Glutamatergic neuron (in vitro differentiated cells): ENCODE results near the gene RAB40C. TPM values are rescaled to one million over a fixed set of nuclear protein-coding genes. Genes with fewer than 3 reads are reported as not detected.
A peak's percentile ranks its signal among the peaks of the same experiment; 100 is the strongest.

Experiments used
- DNase-seq: peaks from one replicate; pipeline ENCODE4 v3.0.0; 2022
- H3K27ac Mint-ChIP-seq: one replicate; pipeline ENCODE4 v1.8.0; 2020; ENCODE audit warnings: mild to moderate bottlenecking, mixed read lengths, inconsistent platforms; ENCODE audit not compliant: unreplicated experiment
- H3K27me3 Mint-ChIP-seq: one replicate; pipeline ENCODE4 v1.8.0; 2020; ENCODE audit warnings: mild to moderate bottlenecking, moderate library complexity, mixed read lengths, inconsistent platforms; ENCODE audit not compliant: unreplicated experiment
- H3K36me3 Mint-ChIP-seq: one replicate; pipeline ENCODE4 v1.8.0; 2020; ENCODE audit warnings: mild to moderate bottlenecking, mixed read lengths, inconsistent platforms; ENCODE audit not compliant: unreplicated experiment
- H3K4me1 Mint-ChIP-seq: one replicate; pipeline ENCODE4 v1.8.0; 2020; ENCODE audit warnings: mild to moderate bottlenecking, low read depth, mixed read lengths, inconsistent platforms; ENCODE audit not compliant: unreplicated experiment
- H3K4me3 Mint-ChIP-seq: one replicate; pipeline ENCODE4 v1.8.0; 2020; ENCODE audit warnings: mild to moderate bottlenecking, mixed read lengths, inconsistent platforms; ENCODE audit not compliant: unreplicated experiment
- H3K9me3 Mint-ChIP-seq: one replicate; pipeline ENCODE4 v1.8.0; 2020; ENCODE audit warnings: mild to moderate bottlenecking, moderate library complexity, mixed read lengths, inconsistent platforms; ENCODE audit not compliant: unreplicated experiment
- CTCF ChIP-seq: fragments of 200-600 bp; sonication (generic); IDR thresholded peaks from one replicate; pipeline ENCODE4 v1.5.0; 2021; ENCODE audit not compliant: partially characterized antibody, unreplicated experiment
- total RNA-seq: library from RNA; stranded (reverse); fragmentation: NEBNext Ultra II Directional; extraction: Animal tissue kit (Norgen Biotek cat#: 25700); gene quantifications from one replicate; pipeline ENCODE4 v1.2.1, GENCODE V29; 2021; ENCODE audit not compliant: unreplicated experiment

Gene RAB40C
- total RNA-seq, 1 donor from 2014 or later: 48.3 TPM

DNA sequence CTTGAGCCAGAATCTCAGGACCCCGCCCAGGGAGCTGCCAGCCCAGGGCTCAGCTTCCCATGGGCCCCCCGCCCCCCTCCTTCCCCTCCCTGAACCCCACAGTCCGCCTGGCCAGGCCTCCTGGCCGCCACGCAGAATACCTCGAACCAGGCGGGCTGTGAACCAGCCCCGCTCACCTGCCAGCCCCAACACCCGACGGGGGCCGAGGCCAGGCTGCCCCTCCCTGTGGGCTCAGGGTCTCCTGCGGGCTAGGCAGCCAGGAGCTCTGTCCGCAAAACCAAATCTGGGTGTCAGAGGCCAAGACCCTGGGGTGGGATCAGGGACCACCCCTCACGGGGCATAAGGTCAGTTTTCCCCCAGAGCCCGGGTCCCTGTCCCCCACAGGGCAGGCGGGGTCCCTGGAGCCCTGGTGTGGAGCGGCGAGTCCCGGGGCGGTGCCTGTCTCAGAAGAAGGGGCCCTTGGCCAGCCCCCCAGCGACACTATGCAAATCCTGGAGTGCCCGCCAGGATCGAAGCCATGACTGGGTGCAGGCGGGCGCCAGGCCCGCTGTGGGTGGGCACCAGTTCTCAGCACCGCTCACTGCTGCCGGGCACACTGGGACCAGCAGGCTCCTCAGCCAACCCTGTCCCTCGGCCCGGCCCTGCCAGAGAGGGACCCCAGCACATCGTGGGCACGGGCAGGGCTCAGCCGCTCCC is 36.1 kb upstream of the RAB40C start:
- no peaks in the 10 kb centered on the region for H3K36me3 Mint-ChIP-seq
- no peak for DNase-seq
- H3K9me3 Mint-ChIP-seq: no peaks in the 10 kb centered on the region
- H3K4me3 Mint-ChIP-seq: no peak overlapping the region
- H3K27me3 Mint-ChIP-seq: no peaks in the 10 kb centered on the region
- H3K4me1 Mint-ChIP-seq: no peaks in the 10 kb centered on the region
- TF ChIP-seq CTCF: no peak
- no peak overlapping the region for H3K27ac Mint-ChIP-seq

DNA sequence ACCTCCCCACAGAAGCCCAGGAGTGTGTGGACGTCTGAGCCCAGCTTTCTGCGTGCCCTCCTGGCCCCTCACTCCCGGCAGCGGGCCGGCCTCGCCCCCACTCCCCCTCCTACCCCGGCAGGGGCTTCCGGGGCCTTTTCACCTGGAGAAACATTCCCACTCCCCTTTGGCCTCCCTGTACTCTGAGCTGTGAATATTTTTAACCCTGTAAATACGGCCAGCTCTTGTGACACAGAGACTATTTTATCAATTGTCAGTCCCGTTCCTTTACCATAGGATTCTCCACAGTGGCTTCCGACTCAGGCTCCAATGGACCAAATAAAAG is 35.6 kb upstream of the RAB40C start:
- H3K27ac Mint-ChIP-seq: peak overlapping the region; percentile 34
- H3K4me1 Mint-ChIP-seq: no peaks in the 10 kb centered on the region
- no peak for TF ChIP-seq CTCF
- H3K4me3 Mint-ChIP-seq: no peak overlapping the region
- no peak for DNase-seq
- no peaks in the 10 kb centered on the region for H3K27me3 Mint-ChIP-seq
- no peaks in the 10 kb centered on the region for H3K9me3 Mint-ChIP-seq
- H3K36me3 Mint-ChIP-seq: no peaks in the 10 kb centered on the region

DNA sequence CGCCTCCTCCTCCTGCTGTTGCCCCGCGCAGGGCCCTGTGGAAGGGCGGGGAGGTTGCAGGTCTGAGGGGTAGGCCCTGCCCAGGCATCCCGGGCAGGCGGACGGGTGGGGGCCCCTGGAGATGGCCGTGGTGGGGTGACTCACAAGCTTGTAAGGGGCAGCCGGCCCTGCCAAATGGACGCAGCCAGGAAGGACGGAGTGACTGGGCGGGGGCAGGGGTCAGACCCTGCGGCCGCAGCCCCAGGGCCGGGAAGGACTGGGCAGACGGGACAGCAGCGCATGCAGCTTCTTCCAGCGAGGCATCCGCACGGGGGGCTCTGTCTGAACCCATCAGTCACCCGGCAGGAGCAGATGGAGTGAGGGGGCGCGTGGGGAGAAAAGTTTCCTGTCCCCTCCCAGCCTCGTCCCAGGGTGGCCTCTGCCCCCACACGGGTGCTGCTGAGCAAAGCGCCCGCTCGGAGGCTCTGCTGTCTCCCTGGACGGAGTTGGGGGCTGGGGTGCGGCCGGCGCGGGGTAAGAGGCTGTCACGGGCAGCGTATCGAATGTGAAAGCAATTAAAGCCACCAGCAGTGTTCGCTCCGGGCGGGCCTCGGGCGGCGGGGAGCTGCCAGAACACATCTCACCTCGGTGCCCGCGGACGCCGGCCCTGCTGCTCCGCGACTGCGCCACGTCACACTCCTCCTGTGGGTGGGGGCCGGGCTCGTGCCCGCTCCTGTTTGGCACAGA is 35.1 kb upstream of the RAB40C start:
- no peaks in the 10 kb centered on the region for H3K27me3 Mint-ChIP-seq
- no peaks in the 10 kb centered on the region for H3K4me1 Mint-ChIP-seq
- H3K9me3 Mint-ChIP-seq: no peaks in the 10 kb centered on the region
- H3K27ac Mint-ChIP-seq: no peak overlapping the region
- no peak for TF ChIP-seq CTCF
- H3K36me3 Mint-ChIP-seq: no peaks in the 10 kb centered on the region
- no peak overlapping the region for H3K4me3 Mint-ChIP-seq
- DNase-seq: no peak

DNA sequence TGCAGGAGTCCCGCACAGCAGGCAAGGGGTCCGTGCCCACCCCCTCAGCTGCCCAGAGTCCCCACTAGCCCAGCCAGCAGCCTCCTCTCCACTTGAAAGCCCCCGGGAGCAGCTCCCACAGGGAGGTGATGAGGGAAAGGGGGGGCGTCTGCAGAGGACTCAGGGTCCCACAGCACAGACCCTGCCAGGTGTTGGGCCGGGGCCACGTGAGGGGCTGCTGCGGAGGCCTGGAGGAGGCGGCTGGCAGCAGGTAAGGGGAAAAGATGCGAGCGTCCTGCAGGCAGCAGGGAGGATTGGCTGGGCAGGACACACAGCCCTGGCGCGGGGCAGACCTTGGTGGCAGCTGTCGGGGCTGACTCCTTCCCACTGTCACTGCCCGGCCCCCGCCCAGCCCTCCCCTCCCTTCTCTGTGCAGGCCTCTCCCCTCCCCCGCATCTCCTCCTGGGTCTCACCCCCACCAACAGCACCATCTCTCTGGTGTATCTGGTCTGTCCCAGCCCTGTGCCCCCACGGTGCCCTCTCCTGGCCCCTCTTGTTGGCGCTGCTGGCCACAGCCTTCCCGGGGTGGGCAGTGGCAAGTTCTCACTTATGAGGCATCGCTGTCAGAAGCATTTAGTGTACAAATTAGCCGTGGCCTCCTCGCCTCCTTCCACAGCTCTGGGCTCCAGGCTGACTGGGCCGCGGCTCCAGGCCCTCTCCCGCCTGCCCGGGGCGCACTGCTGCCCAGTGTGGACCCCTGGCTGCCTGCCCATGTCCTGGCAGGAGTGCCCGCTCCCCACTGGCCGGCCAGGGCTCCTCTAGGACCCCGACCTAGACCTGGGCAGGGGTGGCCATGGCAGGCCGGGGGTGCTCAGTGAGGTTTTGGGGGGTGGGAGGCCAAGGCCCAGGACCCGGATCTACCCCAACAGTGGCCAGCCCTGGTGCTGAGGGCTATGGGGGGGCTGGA is 34.1 kb upstream of the RAB40C start:
- Mint-ChIP-seq H3K36me3 (no peaks in the 10 kb centered on the region), H3K4me1 (no peaks in the 10 kb centered on the region)

More for the DNA sequence above, 34.1 kb upstream of the RAB40C start:
- no peaks in the 10 kb centered on the region for H3K9me3 Mint-ChIP-seq
- no peak overlapping the region for H3K4me3 Mint-ChIP-seq
- TF ChIP-seq CTCF: no peak
- no peaks in the 10 kb centered on the region for H3K27me3 Mint-ChIP-seq
- no peak for DNase-seq
- H3K27ac Mint-ChIP-seq: no peak overlapping the region
